Stimulated activated CD8-positive, alpha-beta memory T cell treated with anti-CD3 and anti-CD28 coated beads, Interleukin-2, amount 100 ng/mL, for 48 hours (primary cell): ENCODE measurements around the gene COL8A1.
"Not testable (repeated sequence)": the region's sequence is repeated elsewhere in the genome, so short reads cannot be mapped to it uniquely, and the experiment has no call there.

Experiments used
- DNase-seq, 2 donors: peaks; one replicate each; pipeline ENCODE4 v3.0.0-alpha.2; 2020; ENCODE audit warnings: low read depth in 2 of 2

COL8A1 gene

GRCh38 chr3:99638167-99638948, at the start of gene COL8A1:
Gene COL8A1, plus strand, starts transcription at chr3:99638594. Its CDS starts 152,089 bp downstream, at chr3:99790683.
- DNase-seq = no peak

- DNase-seq = not testable (repeated sequence)
These were observed 49.2 kb upstream of the COL8A1 start for GRCh38 chr3:99589168-99589567.

- DNase-seq = no peak
These were observed 38.5 kb upstream of the COL8A1 start for GRCh38 chr3:99599894-99600293.

- no peak for DNase-seq
These were observed 36.9 kb upstream of the COL8A1 start for GRCh38 chr3:99601515-99601914.

- DNase-seq = no peak
These were observed 36.2 kb upstream of the COL8A1 start for GRCh38 chr3:99602183-99602582.

- no peak for DNase-seq
These were observed 31.2 kb upstream of the COL8A1 start for GRCh38 chr3:99607151-99607550.

- no peak for DNase-seq
These were observed 23.6 kb upstream of the COL8A1 start for GRCh38 chr3:99614768-99615167.

- DNase-seq = no peak
These were observed 18.2 kb upstream of the COL8A1 start for GRCh38 chr3:99620077-99620767.

GRCh38 chr3:99620976-99621375, 17.4 kb upstream of the COL8A1 start:
- no peak for DNase-seq

GRCh38 chr3:99624496-99625236, 13.7 kb upstream of the COL8A1 start:
- DNase-seq = no peak

- no peak for DNase-seq
These were observed 13.2 kb upstream of the COL8A1 start for GRCh38 chr3:99625237-99625622.

GRCh38 chr3:99625643-99626416, 12.6 kb upstream of the COL8A1 start:
- no peak for DNase-seq

- no peak for DNase-seq
These were observed 12.0 kb upstream of the COL8A1 start for GRCh38 chr3:99626417-99626788.

GRCh38 chr3:99627062-99627826, 11.2 kb upstream of the COL8A1 start:
- no peak for DNase-seq

- no peak for DNase-seq
These were observed 7.6 kb upstream of the COL8A1 start for GRCh38 chr3:99630815-99631214.

- no peak for DNase-seq
These were observed 4.4 kb upstream of the COL8A1 start for GRCh38 chr3:99633887-99634558.

GRCh38 chr3:99634881-99635280, 3.5 kb upstream of the COL8A1 start:
- DNase-seq = no peak

- DNase-seq = no peak
These were observed 3.0 kb upstream of the COL8A1 start for GRCh38 chr3:99635348-99635747.

- DNase-seq = no peak
These were observed 1.4 kb upstream of the COL8A1 start for GRCh38 chr3:99637016-99637367.

- DNase-seq = no peak
These were observed 854 bp upstream of the COL8A1 start for GRCh38 chr3:99637368-99638111.
